PC-3 (cell line): ENCODE results near the gene CYP46A1. TPM values are rescaled to one million over a fixed set of nuclear protein-coding genes. Genes with fewer than 3 reads are reported as not detected.

Experiments used
- ATAC-seq: fragments of 200-7000 bp; cut with Tn5 transposase; 2 replicates; pipeline ENCODE4 v1.9.1; 2020; ENCODE audit warnings: mild to moderate bottlenecking, moderate library complexity
- BruUV-seq: library from RNA; stranded (reverse); fragments of 400-500 nt; replicated peaks from 2 replicates; lab custom pipeline; 2021; lab: Mats Ljungman, UMichigan
- CTCF ChIA-PET: fragments of 300-600 bp; sonication (Branson Sonifier 250); formaldehyde crosslinking; loops from one replicate; lab custom pipeline; 2022; ENCODE audit warnings: antibody characterized with exemption; lab: Charles Lee
- POLR2A ChIA-PET: fragments of 300-600 bp; sonication (Branson Sonifier 250); formaldehyde crosslinking; loops from one replicate; lab custom pipeline; 2022; ENCODE audit warnings: antibody characterized with exemption; ENCODE audit not compliant: unreplicated experiment; lab: Charles Lee
- DNase-seq: peaks from one replicate; pipeline ENCODE4 v3.0.0-alpha.2; 2015
- H2AFZ ChIP-seq: fragments of 300-600 bp; sonication (generic); 2 replicates; pipeline ENCODE4 v1.6.0; 2016; ENCODE audit warnings: antibody characterized with exemption, low read length
- H3F3A ChIP-seq: fragments of 300-600 bp; sonication (generic); one replicate; pipeline ENCODE4 v1.6.0; 2017; ENCODE audit warnings: antibody characterized with exemption, low read length, control low read depth, mild to moderate bottlenecking; ENCODE audit not compliant: unreplicated experiment
- H3K27ac ChIP-seq: fragments of 300-600 bp; sonication (generic); 2 replicates; pipeline ENCODE4 v1.5.1; 2016; ENCODE audit warnings: mild to moderate bottlenecking, low read length
- H3K27me3 ChIP-seq: fragments of 300-600 bp; sonication (generic); 2 replicates; pipeline ENCODE4 v1.6.1; 2016; ENCODE audit warnings: low read length, mixed read lengths
- H3K36me3 ChIP-seq: fragments of 300-600 bp; sonication (generic); 2 replicates; pipeline ENCODE4 v1.6.1; 2016; ENCODE audit warnings: low read depth, mixed run types, low read length, mixed read lengths
- H3K4me1 ChIP-seq: fragments of 300-600 bp; sonication (generic); 2 replicates; pipeline ENCODE4 v1.5.1; 2016; ENCODE audit warnings: low read length; ENCODE audit not compliant: insufficient read depth
- H3K4me2 ChIP-seq: fragments of 300-600 bp; sonication (generic); 2 replicates; pipeline ENCODE4 v1.6.0; 2016; ENCODE audit warnings: low read length
- H3K4me3 ChIP-seq: fragments of 300-600 bp; sonication (generic); 2 replicates; pipeline ENCODE4 v1.5.1; 2016; ENCODE audit warnings: mild to moderate bottlenecking, low read length, mixed read lengths
- H3K79me2 ChIP-seq: fragments of 300-600 bp; sonication (generic); 2 replicates; pipeline ENCODE4 v1.6.1; 2017; ENCODE audit warnings: low read length, mixed read lengths
- H3K9ac ChIP-seq: fragments of 300-600 bp; sonication (generic); 2 replicates; pipeline ENCODE4 v1.6.0; 2016; ENCODE audit warnings: mild to moderate bottlenecking, low read length
- H3K9me2 ChIP-seq: fragments of 300-600 bp; sonication (generic); replicated peaks from 2 replicates; pipeline ENCODE4 v1.6.1; 2016; ENCODE audit warnings: mixed run types, low read length, mixed read lengths
- H3K9me3 ChIP-seq: fragments of 300-600 bp; sonication (generic); 2 replicates; pipeline ENCODE4 v1.6.1; 2016; ENCODE audit warnings: low read length, mixed read lengths
- H4K20me1 ChIP-seq: fragments of 300-600 bp; sonication (generic); 2 replicates; pipeline ENCODE4 v1.6.1; 2016; ENCODE audit warnings: low read length, mixed read lengths
- EZH2 ChIP-seq: fragments of 300-600 bp; sonication (generic); IDR thresholded peaks from one replicate; pipeline ENCODE4 v1.6.1; 2017; ENCODE audit warnings: antibody characterized with exemption, mild to moderate bottlenecking, low read length; ENCODE audit not compliant: unreplicated experiment
- EZH2phosphoT487 ChIP-seq: fragments of 300-600 bp; sonication (generic); IDR thresholded peaks from 2 replicates; pipeline ENCODE4 v1.6.1; 2018; ENCODE audit warnings: mild to moderate bottlenecking, antibody characterized with exemption, low read length, borderline replicate concordance
- intact Hi-C: fragments of 100-400 bp; cut with micrococcal nuclease; formaldehyde crosslinking; loops from 2 replicates; pipeline ENCODE4 v1.9.0; 2023
- total RNA-seq: library from RNA; depleted of rRNA; stranded (reverse); fragments of >200 nt; gene quantifications from 2 replicates; pipeline ENCODE4 v1.2.3, GENCODE V29; 2014
- TF ChIP-seq, protein P1 (sequence below): fragments of 300-600 bp; sonication (generic); conservative IDR thresholded peaks from 2 replicates; pipeline ENCODE4 v1.5.1; 2017; ENCODE audit warnings: antibody characterized with exemption, low read depth, mild to moderate bottlenecking, low read length

Gene CYP46A1
- total RNA-seq, 1 experiment from 2014 or later = 1.2 TPM

DNA sequence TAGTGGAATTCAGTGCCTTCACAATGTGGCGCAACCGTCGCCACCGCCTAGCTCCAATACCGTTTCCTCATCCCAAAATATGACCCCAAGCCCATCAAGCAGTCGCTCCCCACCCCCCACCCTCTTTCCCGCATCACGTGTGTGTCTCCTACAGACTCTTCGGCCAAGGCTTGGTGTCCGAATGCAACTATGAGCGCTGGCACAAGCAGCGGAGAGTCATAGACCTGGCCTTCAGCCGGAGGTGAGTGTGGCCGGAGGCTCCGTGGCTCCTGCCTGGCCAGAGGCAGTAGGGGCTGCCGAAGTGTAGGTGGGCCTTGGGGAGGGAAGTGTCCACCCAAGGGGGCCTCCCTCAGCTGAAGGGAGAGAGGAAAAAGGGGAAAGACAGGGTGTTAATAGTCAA lies 15.8 kb downstream of the CYP46A1 start:
- Histone ChIP-seq H3K4me3 (no peak overlapping the region), H3K9ac (no peak overlapping the region), H3K9me2 (no peaks in the 10 kb centered on the region), H3K27ac (no peak overlapping the region), H2AFZ (no peak overlapping the region), H3K4me2 (no peak overlapping the region), H4K20me1 (no peaks in the 10 kb centered on the region), H3F3A (no peaks in the 10 kb centered on the region), H3K79me2 (no peaks in the 10 kb centered on the region), H3K27me3 (no peaks in the 10 kb centered on the region), H3K9me3 (no peaks in the 10 kb centered on the region), H3K36me3 (no peaks in the 10 kb centered on the region), H3K4me1 (no peaks in the 10 kb centered on the region)
- ATAC-seq (no peak), DNase-seq (no peak)
- intact Hi-C loops = no loop called here
- ChIA-PET POLR2A (no interaction called here), CTCF (no interaction called here)
- no TSS peak for BruUV-seq
- TF ChIP-seq EZH2 = no peak

DNA sequence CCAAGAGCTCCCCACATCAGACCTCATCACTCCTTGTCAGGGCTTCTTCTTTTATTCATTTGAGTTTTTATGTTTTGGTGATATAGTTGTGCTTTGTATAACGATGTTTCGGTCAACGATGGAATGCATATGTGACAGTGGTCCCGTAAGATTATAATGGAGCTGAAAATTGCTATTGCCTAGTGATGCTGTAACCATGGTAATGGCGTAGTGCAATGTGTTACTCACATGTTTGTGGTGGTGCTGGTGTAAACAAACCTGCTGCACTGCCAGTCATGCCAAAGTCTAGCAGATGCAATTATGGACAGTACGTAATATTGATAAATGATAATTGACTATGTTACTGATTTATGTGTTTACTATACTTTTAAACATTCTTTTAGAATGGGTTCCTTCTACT lies 16.3 kb downstream of the CYP46A1 start:
- ATAC-seq = no peak
- Histone ChIP-seq H3F3A (no peaks in the 10 kb centered on the region), H2AFZ (no peak overlapping the region), H3K4me3 (no peak overlapping the region), H4K20me1 (no peaks in the 10 kb centered on the region), H3K4me1 (no peaks in the 10 kb centered on the region), H3K9me2 (no peaks in the 10 kb centered on the region), H3K79me2 (no peaks in the 10 kb centered on the region), H3K27me3 (no peaks in the 10 kb centered on the region), H3K9ac (no peak overlapping the region), H3K4me2 (no peak overlapping the region), H3K36me3 (no peaks in the 10 kb centered on the region), H3K9me3 (no peaks in the 10 kb centered on the region), H3K27ac (no peak overlapping the region)
- no TSS peak for BruUV-seq
- CTCF ChIA-PET = no interaction called here
- intact Hi-C loops = no loop called here
- POLR2A ChIA-PET = no interaction called here
- TF ChIP-seq EZH2phosphoT487 = no peak
- no peak for TF ChIP-seq EZH2
- TF ChIP-seq, protein P1, sequence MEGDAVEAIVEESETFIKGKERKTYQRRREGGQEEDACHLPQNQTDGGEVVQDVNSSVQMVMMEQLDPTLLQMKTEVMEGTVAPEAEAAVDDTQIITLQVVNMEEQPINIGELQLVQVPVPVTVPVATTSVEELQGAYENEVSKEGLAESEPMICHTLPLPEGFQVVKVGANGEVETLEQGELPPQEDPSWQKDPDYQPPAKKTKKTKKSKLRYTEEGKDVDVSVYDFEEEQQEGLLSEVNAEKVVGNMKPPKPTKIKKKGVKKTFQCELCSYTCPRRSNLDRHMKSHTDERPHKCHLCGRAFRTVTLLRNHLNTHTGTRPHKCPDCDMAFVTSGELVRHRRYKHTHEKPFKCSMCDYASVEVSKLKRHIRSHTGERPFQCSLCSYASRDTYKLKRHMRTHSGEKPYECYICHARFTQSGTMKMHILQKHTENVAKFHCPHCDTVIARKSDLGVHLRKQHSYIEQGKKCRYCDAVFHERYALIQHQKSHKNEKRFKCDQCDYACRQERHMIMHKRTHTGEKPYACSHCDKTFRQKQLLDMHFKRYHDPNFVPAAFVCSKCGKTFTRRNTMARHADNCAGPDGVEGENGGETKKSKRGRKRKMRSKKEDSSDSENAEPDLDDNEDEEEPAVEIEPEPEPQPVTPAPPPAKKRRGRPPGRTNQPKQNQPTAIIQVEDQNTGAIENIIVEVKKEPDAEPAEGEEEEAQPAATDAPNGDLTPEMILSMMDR = no peak
- DNase-seq = no peak

DNA sequence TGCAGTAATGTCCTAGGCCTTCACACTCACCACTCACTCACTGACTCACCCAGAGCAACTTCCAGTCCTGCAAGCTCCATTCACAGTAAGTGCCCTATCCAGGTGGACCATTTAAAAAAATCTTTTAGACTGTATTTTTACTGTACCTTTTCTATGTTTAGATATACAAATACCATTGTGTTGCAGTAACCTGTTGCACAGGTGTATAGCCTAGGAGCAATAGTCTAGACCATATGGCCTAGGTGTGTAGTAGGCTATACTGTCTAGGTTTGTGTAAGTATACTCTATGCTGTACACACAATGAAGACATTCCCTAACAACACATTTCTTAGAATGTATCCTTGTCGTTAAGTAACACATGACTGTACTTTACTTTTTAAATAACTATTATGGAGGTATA lies 17.2 kb downstream of the CYP46A1 start:
- CTCF ChIA-PET = interaction anchor here (0.6 kb wide), 1 partner anchor 72 kb away, joined by 4 read pairs; no protein-coding TSS in a partner anchor
- no peaks in the 10 kb centered on the region for H3F3A ChIP-seq

More for the DNA sequence above, 17.2 kb downstream of the CYP46A1 start:
- Histone ChIP-seq H3K27me3 (no peaks in the 10 kb centered on the region), H3K27ac (no peak overlapping the region), H3K4me1 (no peaks in the 10 kb centered on the region), H3K4me3 (no peak overlapping the region), H3K9ac (no peak overlapping the region), H3K4me2 (no peak overlapping the region), H4K20me1 (no peaks in the 10 kb centered on the region), H3K36me3 (no peaks in the 10 kb centered on the region), H3K79me2 (no peaks in the 10 kb centered on the region), H3K9me2 (no peaks in the 10 kb centered on the region), H3K9me3 (no peaks in the 10 kb centered on the region), H2AFZ (no peak overlapping the region)
- no peak for DNase-seq
- TF ChIP-seq EZH2 = no peak
- TF ChIP-seq EZH2phosphoT487 = no peak
- TF ChIP-seq, protein P1 = no peak
- intact Hi-C loops = no loop called here
- BruUV-seq = no TSS peak
- POLR2A ChIA-PET = no interaction called here
- no peak for ATAC-seq
